ENCODE measurements around the gene FADS2.

- no peak for TF ChIP-seq CTCF (IDR thresholded peaks at IDR 0.05; ENCODE audit: insufficient read depth, low read length)
- no peak for TF ChIP-seq REST (IDR thresholded peaks at IDR 0.05; ENCODE audit: insufficient replicate concordance, low read depth)
Measured at GRCh38 chr11:61781585-61781984, 46.5 kb upstream of the FADS2 start.
